HG02588 (cell line): ENCODE data around the gene LRP2.
"Not testable (repeated sequence)": the region's sequence is repeated elsewhere in the genome, so short reads cannot be mapped to it uniquely, and the experiment has no call there.

Source experiments
- ATAC-seq: cut with Tn5 transposase; IDR thresholded peaks from one replicate; pipeline ENCODE4 v1.9.1; 2021; ENCODE audit warnings: mild to moderate bottlenecking, moderate library complexity; ENCODE audit not compliant: unreplicated experiment

LRP2 gene

DNA sequence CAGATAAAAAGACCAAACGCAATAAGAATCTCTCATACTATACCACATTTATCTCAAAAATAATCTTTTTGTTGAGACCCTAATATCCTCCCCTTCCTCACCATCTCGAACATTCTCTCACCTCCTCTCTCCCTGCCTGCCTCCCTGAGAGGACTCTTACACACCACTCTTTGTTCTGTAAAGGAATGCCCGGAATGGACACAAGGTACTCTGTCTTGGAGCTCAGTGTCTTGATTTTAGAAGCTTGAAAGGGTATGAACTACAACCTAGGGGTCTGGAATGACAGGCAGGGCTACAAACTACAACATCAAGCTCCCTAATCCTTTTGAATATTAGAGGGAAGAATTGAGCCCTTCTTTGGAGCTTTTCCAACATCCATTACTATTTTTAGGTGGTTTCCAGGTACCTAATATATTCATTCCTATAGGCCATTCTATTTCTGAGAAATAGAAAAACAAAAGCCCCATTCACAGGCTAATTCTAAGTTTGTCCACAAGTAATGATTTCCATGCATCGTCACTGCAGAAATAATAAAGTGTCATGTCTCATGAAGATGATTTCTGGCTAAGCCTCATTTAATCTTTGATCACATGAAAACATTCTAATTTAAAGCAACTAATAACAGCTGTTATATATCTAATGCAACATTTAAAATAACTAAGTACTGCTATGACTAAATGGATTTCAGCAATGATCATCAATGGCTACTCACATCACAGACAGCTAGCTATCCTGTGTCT lies 60.6 kb downstream of the LRP2 start:
- no peak for ATAC-seq

DNA sequence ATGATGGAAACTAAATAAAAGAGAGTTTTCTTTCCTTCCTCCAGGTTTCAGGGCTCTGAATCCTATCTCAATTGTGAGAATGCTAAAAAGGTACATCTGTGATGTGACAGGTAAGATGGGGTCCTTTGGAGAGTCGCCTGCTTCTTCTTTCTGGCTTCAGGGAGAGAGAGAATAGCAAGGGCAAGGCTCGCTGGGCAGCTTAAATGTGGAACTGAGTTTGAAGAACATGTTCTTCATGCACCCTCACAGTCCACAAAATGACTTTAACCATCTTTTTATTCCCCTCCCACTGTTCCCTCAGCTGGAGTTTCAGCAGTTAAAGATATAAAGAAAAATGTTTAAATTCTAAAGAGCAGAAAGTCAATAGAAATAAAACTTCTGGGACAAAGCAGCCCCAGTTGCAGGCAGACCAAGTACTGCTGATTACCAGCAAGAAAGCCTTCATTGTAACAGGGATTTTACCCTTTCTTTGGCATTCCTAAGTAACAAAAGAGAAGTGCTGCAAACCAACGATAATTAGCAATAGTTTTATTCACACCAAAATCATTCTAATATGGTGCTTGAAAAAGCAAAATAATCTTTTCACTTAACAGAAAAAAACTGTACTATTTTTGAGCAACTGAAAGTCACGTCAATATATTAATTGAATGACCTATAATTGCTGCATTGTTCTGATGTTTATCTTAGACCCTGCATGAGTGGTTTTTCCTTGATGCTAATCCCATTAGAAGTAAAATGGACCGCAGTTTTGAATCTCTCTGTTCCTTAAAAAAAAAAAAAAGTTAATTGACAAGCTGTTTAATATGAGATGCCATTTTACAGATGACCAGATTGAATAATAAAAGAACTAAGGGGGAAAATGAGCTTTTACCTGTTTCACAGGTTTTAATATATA lies 61.5 kb downstream of the LRP2 start:
- ATAC-seq: no peak

DNA sequence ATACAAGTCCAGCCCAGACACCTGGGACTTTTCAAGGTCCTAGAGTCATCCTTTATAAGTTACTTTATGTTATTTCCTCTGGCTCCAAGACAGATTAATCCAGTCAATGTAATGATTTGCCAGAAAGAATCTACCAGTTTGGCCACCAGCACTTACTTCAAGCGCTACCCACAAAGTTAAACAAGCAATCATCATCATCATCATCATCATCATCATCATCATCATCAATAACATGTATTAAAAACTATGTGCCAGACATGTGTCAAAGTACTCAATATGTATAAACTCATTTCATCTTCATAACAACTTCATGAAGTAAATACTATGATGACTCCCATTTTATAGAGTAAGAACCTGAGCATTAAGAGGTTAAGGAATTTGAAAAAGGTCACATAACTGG lies 64.3 kb downstream of the LRP2 start:
- no peak for ATAC-seq

DNA sequence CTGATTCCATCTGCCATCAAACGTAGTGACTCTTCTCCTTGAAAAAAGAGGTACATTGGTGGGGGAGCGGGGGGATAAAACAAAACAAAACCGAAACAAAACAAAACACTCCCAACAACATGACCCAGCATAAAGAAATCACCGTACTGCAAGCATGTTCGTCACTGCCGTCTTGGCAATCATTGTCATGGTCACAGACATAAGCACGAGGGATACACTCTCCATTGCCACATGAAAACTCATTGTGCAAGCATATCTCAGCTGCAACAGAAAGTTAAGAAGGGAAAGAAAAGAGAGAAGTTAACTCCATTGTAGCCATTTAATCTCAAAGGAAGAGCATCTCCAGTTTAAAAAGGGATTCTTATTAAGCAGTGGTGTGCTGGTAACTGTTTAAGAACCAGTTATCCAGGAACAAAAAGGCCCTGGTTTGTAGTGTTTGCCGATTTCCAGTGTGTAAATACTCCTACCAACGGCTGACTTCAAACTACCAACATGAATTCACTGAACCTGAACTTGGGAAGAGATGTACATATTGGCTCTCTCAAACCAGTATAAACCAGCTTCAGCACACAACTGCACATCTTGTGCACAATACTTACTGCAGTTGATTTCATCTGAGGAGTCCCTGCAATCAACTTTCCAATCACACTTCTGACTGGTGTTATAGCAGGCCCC lies 68.2 kb downstream of the LRP2 start:
- no peak for ATAC-seq

DNA sequence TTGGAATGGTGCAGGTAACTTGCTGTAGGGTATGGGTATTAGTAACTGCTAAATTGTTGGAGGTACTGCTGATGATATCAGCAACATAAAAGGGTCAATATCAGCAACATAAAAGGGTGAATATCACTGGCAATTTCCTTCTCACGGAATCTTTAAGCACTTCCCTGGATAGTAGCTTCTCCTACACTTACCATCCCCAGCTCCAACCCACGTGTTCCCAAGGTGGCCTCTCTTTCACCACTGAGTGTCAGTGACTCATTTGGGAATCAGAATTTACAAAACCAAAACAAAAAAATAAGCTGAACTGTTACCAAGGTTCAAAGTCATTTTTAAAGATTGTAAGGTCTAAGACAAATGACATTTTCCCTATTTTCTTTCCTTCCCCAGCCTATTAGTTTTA lies 70.8 kb downstream of the LRP2 start:
- ATAC-seq: no peak

DNA sequence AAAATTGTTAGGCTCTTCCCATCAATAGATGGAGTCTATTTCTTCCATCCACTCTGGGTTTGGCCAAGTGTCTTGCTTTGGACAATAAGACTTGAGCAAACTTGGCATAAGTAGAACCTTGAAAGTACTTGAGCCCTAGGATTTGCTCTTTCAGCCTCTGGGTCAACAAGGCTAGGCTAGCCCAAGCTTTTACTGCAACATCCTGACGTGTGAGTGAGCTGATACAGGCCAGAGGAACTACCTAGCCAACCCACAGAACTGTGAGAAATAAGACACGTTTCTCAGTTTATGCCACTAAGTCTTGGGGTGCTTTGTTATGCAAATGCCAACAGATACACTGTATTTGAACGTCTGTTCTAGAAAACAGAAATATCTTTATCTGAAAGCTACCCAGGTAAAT lies 71.9 kb downstream of the LRP2 start:
- ATAC-seq: no peak

DNA sequence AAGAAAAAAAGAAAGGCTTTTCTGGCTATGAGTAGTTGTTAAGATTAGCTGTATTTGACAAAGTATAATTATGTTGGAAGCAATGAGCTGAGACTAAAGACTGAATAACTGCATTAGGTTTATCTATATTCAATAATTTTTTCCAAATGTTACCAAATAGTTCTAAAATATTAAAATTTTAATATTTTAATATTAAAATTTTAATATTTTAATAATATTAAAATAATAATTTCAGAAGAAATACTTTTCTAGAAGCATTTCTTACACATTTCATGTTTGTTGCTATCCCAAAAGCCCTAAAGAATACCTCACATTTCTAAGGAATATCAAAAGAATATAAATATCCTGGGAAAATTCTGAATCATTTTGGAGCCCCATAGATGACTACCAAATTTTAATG lies 74.7 kb downstream of the LRP2 start:
- no peak for ATAC-seq

DNA sequence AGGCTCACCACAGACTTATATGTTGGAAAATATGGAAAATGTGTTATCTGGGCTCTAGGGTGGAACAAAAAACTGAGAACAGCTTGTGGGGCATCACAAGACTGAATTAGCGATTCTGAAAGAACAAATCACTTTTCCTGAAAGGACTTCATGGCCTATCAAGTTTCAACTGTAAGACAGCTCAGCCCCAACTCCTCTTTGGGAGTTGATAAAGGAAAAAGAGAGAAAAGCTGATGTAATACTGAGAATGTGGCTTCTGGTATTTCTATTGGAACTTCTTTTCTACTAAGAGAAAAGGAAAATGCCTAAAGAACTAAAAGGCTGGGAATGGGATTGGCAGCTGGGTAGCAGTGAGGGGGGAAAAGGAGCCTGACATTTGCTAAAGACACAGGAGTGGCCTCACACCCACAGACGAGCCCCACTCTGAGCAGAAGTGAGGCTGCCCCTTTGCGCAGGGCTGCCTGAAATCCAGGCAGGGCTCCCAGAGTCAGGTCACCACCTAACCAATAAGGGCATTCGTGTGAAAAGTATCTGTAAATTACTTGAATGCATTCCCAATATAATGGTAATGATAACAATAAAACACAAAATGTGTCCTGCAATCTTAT lies 75.6 kb downstream of the LRP2 start:
- no peak for ATAC-seq

DNA sequence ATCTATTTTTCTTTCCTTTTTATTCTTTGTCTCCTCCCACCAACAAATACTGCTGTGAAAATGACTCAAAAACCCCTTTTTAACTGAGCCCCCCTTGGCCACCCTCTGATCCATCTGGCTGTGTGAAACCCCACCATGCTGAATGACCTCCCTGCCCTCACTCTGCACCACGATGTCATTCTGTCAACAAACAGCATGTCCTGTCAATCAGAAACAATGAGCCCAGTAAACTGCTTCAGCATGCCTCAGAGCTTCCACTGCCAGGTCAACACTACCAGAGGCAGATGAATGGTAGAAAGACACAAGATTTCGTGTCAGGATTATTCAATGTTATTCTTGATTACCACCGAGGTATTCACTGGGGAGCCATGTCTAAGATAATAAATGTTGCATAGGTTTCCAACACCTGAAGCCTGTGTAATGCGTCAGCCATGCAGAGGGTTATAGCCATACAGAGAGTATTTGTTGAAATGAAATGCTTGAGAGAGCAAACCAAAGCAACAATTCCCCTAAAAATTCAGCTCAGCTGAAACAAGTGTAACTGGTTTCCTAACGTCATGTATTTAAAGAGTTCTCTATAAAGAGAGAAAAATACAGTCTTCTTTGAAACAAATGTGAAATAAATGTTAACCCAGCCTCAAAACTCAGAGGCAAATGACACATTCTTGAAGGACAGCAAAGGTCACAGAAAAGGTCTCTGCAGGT lies 76.7 kb downstream of the LRP2 start:
- ATAC-seq: no peak

DNA sequence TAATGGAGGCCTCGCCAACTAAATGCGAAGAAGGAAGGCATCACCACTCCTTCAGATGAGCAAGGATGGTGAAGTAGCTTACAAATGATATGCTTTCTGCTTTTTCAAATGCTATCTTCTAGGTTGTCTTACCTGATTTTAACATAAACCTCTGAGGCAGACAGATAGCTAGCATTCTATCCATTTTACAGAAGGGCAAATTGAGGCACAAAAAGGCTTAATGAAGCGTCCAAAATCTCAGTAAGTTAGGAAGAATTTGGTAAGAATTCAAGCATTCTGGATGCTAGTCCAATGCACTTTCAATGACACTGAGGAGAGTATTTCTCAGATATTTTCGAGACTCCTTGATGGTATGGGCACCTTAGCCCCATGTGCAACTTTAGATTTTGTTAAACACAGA lies 81.8 kb downstream of the LRP2 start:
- ATAC-seq: no peak

DNA sequence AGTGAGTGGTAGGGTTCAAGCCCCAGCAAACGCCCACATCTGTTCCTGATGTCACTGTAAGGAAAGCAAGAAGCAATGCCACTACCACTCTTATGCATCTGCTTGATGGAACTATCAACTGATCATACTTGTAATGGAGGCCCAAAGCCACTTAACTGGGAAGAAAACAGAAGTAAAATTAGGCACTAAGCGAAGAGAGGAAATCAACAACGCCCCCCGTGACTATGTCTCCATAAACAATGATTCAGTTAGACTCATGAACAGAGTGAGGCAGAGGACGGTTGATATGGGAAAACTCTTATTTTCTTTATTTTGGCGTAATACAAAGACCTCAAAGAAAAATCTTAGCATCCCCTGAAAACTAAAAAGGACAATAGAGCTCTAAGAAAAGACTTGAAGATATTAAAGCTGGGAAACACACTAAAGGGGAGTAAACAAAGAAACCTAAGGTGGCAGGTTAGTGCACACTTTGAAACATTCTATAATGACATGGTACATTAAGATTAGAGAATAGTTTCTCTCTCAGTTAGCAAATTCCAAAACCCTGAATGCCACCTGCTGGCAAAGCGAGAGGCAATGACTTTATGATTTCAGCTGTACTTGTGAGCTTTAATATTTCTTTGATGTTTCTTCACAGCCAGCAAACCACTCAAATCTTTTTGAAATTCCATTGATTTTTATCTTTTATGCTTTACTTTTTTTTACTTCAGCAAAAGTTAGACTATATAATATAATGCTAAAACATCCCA lies 86.5 kb downstream of the LRP2 start:
- no peak for ATAC-seq

DNA sequence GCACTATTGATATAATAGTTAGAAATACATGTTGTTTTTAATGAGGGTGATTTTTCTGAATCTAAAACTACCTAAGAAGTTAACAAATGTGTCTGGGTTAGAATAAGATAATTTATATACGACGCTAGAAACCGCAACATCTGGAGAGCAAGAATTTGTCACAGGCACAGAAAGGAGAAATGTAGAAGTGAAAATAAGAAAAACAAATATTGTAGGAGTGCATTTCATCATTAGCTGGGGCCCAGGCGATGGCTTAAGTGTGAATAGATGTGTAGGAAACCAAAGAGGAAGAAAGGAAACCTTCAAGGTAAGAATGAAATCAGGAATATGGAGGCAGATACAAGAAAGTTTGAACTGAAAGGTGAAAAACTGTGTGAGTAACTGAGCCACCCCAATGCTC lies 90.3 kb downstream of the LRP2 start:
- ATAC-seq: no peak

DNA sequence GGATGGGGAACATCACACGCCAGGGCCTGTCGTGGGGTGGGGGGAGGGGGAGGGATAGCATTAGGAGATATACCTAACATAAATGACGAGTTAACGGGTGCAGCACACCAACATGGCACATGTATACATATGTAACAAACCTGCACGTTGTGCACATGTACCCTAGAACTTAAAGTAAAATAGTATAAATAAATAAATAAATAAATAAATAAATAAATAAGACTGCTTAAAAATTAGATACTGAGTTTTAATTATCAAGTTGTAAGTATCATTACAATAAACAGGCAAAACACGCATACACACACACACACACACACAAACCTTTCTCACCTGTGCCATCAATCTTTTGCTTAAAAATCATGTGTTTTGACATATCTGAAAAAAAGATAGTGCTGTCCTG lies 91.8 kb downstream of the LRP2 start:
- not testable (repeated sequence) for ATAC-seq

DNA sequence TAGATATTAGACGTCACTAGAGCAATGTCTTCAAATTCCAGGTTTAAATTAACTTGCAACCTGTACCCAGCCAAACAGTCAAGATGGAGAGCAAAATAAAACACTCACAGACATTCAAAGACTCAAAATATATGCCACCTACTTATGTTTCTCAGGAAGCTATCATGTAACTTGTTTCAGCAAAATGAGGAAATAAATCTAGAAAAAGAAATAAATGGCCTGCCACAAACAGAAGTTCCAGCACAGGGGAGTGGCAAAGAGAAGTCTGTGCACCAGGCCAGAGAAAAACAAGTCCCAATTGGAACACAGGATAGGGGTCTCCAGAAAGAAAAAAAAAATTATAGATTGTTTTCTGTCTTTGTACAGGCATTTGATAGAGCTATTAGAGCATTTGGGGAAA lies 96.7 kb downstream of the LRP2 start:
- ATAC-seq: no peak

DNA sequence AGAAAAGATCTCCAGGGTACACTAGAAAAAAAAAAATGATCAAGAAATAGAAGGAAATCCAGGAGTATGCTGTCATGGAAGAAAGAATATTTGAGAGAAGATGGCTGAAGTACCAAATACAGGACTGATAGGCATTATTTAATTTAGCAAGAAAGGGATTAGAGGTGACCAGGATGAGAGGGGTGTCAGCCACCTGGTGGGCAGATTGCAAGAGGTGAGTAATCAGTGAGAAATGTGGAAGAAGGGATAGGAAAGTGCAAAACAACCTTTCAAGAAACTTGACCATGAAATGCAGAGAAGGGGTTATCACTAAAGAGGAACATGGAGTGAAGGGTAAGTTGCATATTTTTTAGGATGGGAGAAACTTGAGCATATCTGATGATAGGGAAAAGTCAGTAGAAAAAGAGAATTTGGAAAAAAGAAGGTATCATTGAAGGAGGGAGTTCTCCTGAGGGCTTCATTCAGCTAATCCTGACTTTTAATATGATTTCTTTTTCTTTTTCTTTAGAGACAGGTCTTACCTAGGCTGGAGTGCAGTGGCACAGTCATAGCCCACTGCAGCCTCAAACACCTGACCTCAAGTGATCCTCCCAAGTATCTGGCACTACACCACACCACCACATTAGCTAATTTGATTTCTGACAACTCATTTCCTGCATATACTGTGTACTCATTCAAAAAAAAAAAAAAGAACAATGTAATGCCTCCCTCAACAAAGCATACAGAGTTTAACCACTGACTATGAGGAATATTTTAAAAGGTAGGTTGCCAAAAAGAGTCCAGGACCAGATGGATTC lies 101.3 kb downstream of the LRP2 start:
- no peak for ATAC-seq

DNA sequence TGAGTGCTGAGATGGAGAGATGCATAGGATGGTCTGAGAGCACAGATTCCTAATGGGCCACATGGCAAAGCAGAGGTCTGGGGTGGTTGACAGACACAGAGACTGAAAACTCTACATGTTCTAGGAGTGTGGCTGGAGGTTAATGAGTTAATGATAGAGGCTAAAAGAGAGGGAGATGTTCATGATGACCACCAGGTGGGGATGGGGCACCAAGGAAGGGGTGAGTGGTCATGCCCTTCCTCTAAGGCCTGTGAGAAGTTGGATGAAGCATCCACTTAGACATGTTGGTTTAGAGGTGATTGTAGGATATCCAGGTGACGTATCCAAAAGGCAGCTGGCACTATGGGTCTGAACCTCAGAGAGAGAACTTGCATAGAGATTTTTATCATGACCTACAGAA lies 102.1 kb downstream of the LRP2 start:
- ATAC-seq: no peak

DNA sequence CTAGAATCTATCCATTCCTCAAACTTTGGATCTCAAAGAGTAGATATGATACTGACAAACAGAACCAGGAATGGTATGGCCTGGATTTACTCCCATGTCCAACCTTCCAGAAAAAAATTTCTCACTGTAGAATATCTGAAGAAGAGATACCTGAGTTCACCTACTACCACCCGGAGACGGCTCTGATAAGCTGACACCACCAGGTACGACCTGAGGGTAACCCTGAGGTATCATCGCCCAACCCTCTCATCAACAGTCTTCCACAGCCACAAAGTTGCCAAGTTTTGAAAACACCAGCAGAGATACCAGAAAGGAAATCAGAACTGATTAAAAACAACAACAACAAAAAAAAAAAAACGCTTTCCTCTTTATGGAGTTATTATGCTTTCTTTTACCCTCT lies 102.9 kb downstream of the LRP2 start:
- ATAC-seq: no peak

DNA sequence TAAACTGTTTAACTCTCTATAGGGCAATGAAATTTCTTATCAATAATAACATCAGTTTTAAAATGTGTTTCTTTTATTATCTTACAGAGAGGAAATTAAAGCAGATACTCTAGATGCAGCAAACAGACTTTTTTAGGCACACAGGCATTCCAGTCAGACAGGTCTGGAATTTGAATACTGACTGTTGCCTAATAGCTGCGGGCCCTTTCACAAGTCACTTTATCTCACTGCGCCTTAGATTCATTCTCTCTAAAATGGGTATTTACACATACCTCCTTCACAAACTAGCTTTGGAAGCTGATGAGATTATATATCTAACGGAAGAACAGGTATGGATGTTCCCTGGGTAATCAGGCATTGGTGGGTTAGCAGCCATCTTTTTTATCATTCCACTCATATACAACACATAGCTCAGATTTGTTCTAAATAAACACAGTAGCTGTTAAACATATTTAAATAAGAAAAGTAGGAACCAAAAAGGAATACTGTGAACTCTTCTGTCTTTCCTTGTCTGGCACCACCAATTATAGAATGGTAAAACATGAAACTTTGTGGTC lies 104.2 kb downstream of the LRP2 start:
- no peak for ATAC-seq

DNA sequence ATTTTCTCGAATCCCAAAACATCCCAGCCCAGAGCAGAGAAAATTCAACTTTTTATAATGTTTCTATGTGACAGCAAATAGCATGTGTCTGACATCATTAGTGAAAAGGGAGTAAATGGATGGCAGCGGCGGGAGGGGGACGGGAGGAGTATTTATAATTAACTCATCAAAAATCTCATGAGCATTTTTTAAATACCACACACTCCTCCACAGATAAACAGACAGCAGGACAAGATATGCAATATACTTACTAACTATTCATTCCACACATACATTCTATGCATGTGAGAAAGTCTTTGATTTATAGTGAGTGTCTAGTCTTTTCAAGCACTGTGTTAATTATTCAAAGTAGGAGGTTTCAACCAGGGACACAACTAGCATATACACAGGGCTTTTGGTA lies 107.6 kb downstream of the LRP2 start:
- ATAC-seq: no peak
